Measurements from ENCODE around the gene RP2. TPM values are rescaled to one million over a fixed set of nuclear protein-coding genes. Genes with fewer than 3 reads are reported as not detected.

The RP2 gene
- total and polyA plus RNA-seq, 2 of the 8 experiments (the other 6 are each of a cell fraction or from before 2014, with no cell fraction given) = 2.2 to 6.9 TPM

DNA sequence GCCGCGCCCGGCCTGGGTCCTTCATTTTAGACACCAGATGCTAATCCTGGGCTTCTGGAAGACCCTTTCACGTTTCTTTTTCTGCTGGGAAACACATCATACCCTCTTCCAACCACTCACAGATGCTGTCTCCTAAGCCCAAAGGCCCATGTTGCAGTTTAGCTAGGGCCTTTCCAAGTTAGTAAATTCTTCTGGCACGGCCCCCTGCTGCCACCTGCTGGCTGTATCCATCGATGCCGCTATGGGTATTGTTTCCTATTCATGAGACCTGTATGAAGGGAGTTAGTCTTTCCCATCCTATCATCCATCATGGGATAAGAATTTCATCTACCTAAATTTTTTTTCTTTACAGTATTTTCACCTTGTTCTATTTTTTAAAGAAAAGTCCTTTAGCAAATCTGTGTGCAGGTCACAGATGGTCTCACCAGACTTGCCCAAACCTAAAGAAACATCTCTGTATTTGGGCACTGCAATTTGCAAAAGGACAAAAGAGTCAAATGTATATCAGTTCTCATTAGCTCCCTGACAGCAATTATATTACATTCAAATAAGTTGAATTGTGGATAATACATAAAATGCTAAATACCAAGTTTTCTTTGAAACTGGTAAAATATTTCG lies 40.2 kb upstream of the RP2 start:
- Histone ChIP-seq H3K4ac (replicated peaks; ENCODE audit: insufficient read length, low read depth, low read length) (no peak overlapping the region), H4K8ac (ENCODE audit: extremely low read depth, insufficient read depth, low read length) (no peak overlapping the region), H3K14ac (ENCODE audit: insufficient read length) (no peak overlapping the region), H3K9me3 (ENCODE audit: insufficient read depth in 2 of 2, low read depth in 1 of 2, low read length in 1 of 2) (no peaks in the 10 kb centered on the region), H2BK20ac (ENCODE audit: low read length) (no peak overlapping the region), H3K4me1 (replicated peaks in 1 of 4; ENCODE audit: control insufficient read depth in 3 of 4, insufficient read depth in 4 of 4, low read length in 3 of 4) (peaks cover 0 to 2% (median 0%) of the 10 kb centered on the region in 4 experiments; a peak in 1 of 7 replicates), H3K23me2 (ENCODE audit: low read depth, low read length) (no peaks in the 10 kb centered on the region; the same call in 1 of the 2 replicates), H2AFZ (ENCODE audit: low read length) (no peak overlapping the region), H3K4me2 (ENCODE audit: insufficient read depth in 1 of 2, low read depth in 2 of 2, low read length in 2 of 2) (no peak overlapping the region), H3K27ac (ENCODE audit: low read depth, low read length) (no peak overlapping the region), H3K9ac (replicated peaks in 1 of 4; ENCODE audit: extremely low read depth in 1 of 4, low read depth in 3 of 4, low read length in 3 of 4) (no peak overlapping the region), H4K5ac (ENCODE audit: insufficient read length, low read depth, low read length) (no peak overlapping the region), H4K91ac (replicated peaks; ENCODE audit: insufficient read length, low read length) (no peak overlapping the region), H3K79me1 (ENCODE audit: low read depth, low read length) (no peaks in the 10 kb centered on the region), H4K20me1 (replicated peaks in 1 of 2; ENCODE audit: control insufficient read depth in 1 of 2, insufficient read depth in 2 of 2, low read length in 2 of 2) (no peaks in the 10 kb centered on the region), H2BK12ac (ENCODE audit: low read depth, low read length) (no peak overlapping the region), H3K56ac (replicated peaks; ENCODE audit: insufficient read length, low read depth, low read length) (no peak overlapping the region), H2BK5ac (ENCODE audit: low read depth, low read length) (no peak overlapping the region), H3K18ac (ENCODE audit: extremely low read depth, low read length) (no peak overlapping the region), H3K23ac (ENCODE audit: insufficient read length) (no peak overlapping the region), H2AK5ac (ENCODE audit: low read depth, low read length) (no peak overlapping the region), H3K36me3 (ENCODE audit: control insufficient read depth in 2 of 4, insufficient read depth in 4 of 4, low read length in 3 of 4) (no peaks in the 10 kb centered on the region), H3K79me2 (ENCODE audit: control insufficient read depth in 1 of 2, insufficient read depth in 2 of 2, low read length in 2 of 2) (no peaks in the 10 kb centered on the region), H3K4me3 (ENCODE audit: extremely low read depth in 1 of 4, insufficient read depth in 2 of 4, low read depth in 3 of 4, low read length in 4 of 4) (no peak overlapping the region), H2BK15ac (ENCODE audit: low read length) (no peak overlapping the region), H2BK120ac (replicated peaks; ENCODE audit: low read depth, low read length) (no peak overlapping the region), H3K27me3 (replicated peaks in 1 of 4; ENCODE audit: control insufficient read depth in 3 of 4, extremely low read depth in 1 of 4, insufficient read depth in 3 of 4, low read length in 3 of 4) (no peaks in the 10 kb centered on the region)
- FAIRE-seq (peak; percentile 82), DNase-seq (ENCODE audit: low read depth in 1 of 2, low spot score in 2 of 2) (peak in 1 of 2 experiments; percentile 78)
- ChIA-PET POLR2A (ENCODE audit: partially characterized antibody) (no interaction called here), CTCF (ENCODE audit: partially characterized antibody) (interaction anchor here (0.5 to 3.5 kb wide), 16 partner anchors 8 to 333 kb away, joined by 3 to 30 read pairs (median 3); no protein-coding TSS in a partner anchor)
- TF ChIP-seq RAD21 (IDR thresholded peaks at IDR 0.05 in 1 of 2, conservative IDR thresholded peaks at IDR 0.05 in 1 of 2; ENCODE audit: low read depth in 2 of 2, low read length in 2 of 2) (peak; percentile 81 to 85), TBP (IDR thresholded peaks at IDR 0.05; ENCODE audit: low read depth, low read length) (no peak)
- TF ChIP-seq, protein P1, sequence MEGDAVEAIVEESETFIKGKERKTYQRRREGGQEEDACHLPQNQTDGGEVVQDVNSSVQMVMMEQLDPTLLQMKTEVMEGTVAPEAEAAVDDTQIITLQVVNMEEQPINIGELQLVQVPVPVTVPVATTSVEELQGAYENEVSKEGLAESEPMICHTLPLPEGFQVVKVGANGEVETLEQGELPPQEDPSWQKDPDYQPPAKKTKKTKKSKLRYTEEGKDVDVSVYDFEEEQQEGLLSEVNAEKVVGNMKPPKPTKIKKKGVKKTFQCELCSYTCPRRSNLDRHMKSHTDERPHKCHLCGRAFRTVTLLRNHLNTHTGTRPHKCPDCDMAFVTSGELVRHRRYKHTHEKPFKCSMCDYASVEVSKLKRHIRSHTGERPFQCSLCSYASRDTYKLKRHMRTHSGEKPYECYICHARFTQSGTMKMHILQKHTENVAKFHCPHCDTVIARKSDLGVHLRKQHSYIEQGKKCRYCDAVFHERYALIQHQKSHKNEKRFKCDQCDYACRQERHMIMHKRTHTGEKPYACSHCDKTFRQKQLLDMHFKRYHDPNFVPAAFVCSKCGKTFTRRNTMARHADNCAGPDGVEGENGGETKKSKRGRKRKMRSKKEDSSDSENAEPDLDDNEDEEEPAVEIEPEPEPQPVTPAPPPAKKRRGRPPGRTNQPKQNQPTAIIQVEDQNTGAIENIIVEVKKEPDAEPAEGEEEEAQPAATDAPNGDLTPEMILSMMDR (IDR thresholded peaks at IDR 0.05; ENCODE audit: control extremely low read depth in 1 of 3, insufficient read depth in 1 of 3, low read depth in 1 of 3, low read length in 3 of 3) = peak; percentile 67 to 76 (median 73)
- WGBS, 2 experiments (ENCODE audit: extremely low coverage in 1 of 2, insufficient coverage in 1 of 2, insufficient read length in 1 of 2, insufficient replicate concordance in 2 of 2, low coverage in 1 of 2, low lambda C conversion rate in 2 of 2, missing lambda C conversion rate in 1 of 2) = 42% methylated on average over 7 of the region's 8 CpGs; no CpG with 5 or more reads in 1 of the 2 experiments
